Body of pancreas (tissue), 4 donors: ENCODE results near the gene TBC1D17. TPM values are rescaled to one million over a fixed set of nuclear protein-coding genes. Genes with fewer than 3 reads are reported as not detected.

Experiments
- ATAC-seq: fragments of 150-250 bp; one replicate; pipeline ENCODE4 v1.9.1; 2016
- DNase-seq, 4 donors: peaks; one replicate each; pipeline ENCODE4 v3.0.0-alpha.2; 2019
- H3K27ac ChIP-seq, 4 donors: fragments of 200-600 bp; sonication (generic); 1 replicate in 3 of 4; 2 replicates in 1 of 4; pipeline versions ENCODE4 v1.5.1 to v1.6.1; 2016 to 2019; ENCODE audit warnings: mild to moderate bottlenecking in 1 of 4, mixed read lengths in 1 of 4, moderate library complexity in 1 of 4
- H3K27me3 ChIP-seq, 2 donors: fragments of 200-600 bp; sonication (generic); one replicate each; pipeline ENCODE4 v1.6.0; 2016; ENCODE audit warnings: mild to moderate bottlenecking in 1 of 2
- H3K36me3 ChIP-seq, 2 donors: fragments of 200-600 bp; sonication (generic); replicated peaks in 1 of 2; 2 replicates each; pipeline ENCODE4 v1.5.1; 2016; ENCODE audit warnings: low read depth in 2 of 2; ENCODE audit not compliant: insufficient read depth in 1 of 2
- H3K4me1 ChIP-seq: fragments of 200-600 bp; sonication (generic); one replicate; pipeline ENCODE4 v1.6.0; 2016
- H3K4me3 ChIP-seq, 2 donors: fragments of 200-600 bp; sonication (generic); 1 replicate in 1 of 2; 2 replicates in 1 of 2; pipeline ENCODE4 v1.5.1; 2016 to 2019
- H3K9me3 ChIP-seq, 3 donors: fragments of 200-600 bp; sonication (generic); 1 replicate in 2 of 3; 2 replicates in 1 of 3; pipeline ENCODE4 v1.5.1; 2016
- CTCF ChIP-seq, 7 experiments: fragments of 450-650 bp in 4 of 7; fragments of 200-600 bp in 3 of 7; sonication (generic) in 3 of 7; IDR thresholded peaks; one replicate each; pipeline ENCODE4 v1.5.1; 2016 to 2019; ENCODE audit warnings: antibody characterized with exemption in 7 of 7
- POLR2A ChIP-seq, 3 donors: fragments of 450-650 bp; IDR thresholded peaks; one replicate each; pipeline ENCODE4 v1.6.1; 2016; ENCODE audit warnings: antibody characterized with exemption in 3 of 3, mild to moderate bottlenecking in 2 of 3
- WGBS, 2 donors: methylation state at CpG; one replicate each; pipeline ENCODE4 v1.1.5; 2017; 5-methylcytosine and 5-hydroxymethylcytosine counted together
- intact Hi-C: fragments of 100-400 bp; cut with DNase I; formaldehyde crosslinking; loops from one replicate; pipeline ENCODE4 v1.15.1; 2023
- total RNA-seq, 2 donors: library from RNA; depleted of rRNA; stranded (reverse); fragments of >200 nt; gene quantifications; one replicate each; pipeline ENCODE4 v1.1.0, GENCODE V29; 2016

TBC1D17 gene
- total RNA-seq, 2 donors from 2014 or later, result 25.9 to 37.6 TPM

- Histone ChIP-seq H3K27me3 (no peaks in the 10 kb centered on the region), H3K4me3 (no peak overlapping the region), H3K4me1 (peaks cover 24% of the 10 kb centered on the region), H3K9me3 (no peaks in the 10 kb centered on the region), H3K36me3 (peaks cover 15 to 20% of the 10 kb centered on the region in 2 donors), H3K27ac (no peak overlapping the region)
- intact Hi-C loops, result no loop called here
- TF ChIP-seq CTCF (IDR thresholded peaks at IDR 0.05) (peak in 2 of 7 experiments; percentile 8 to 14), POLR2A (IDR thresholded peaks at IDR 0.05) (no peak)
- 85 to 86% methylated on average over 33 to 40 of the region's 49 CpGs for WGBS, 2 donors
- ATAC-seq, result no peak
- DNase-seq, result peak in 2 of 4 donors; percentile 8 to 15
These were observed 14.9 kb upstream of the TBC1D17 start for GRCh38 chr19:49862391-49863253.

GRCh38 chr19:49863254-49863934, 14.1 kb upstream of the TBC1D17 start:
- intact Hi-C loops, result no loop called here
- Histone ChIP-seq H3K4me3 (no peak overlapping the region), H3K9me3 (no peaks in the 10 kb centered on the region), H3K4me1 (peaks cover 32% of the 10 kb centered on the region), H3K27me3 (no peaks in the 10 kb centered on the region), H3K27ac (no peak overlapping the region), H3K36me3 (peaks cover 14 to 17% of the 10 kb centered on the region in 2 donors)
- TF ChIP-seq CTCF (IDR thresholded peaks at IDR 0.05), result no peak
- no peak for TF ChIP-seq POLR2A (IDR thresholded peaks at IDR 0.05)
- ATAC-seq, result no peak
- 90 to 91% methylated on average over 23 to 24 of the region's 24 CpGs for WGBS, 2 donors
- DNase-seq, result peak in 2 of 4 donors; percentile 2 to 15

- no peak for ATAC-seq
- TF ChIP-seq POLR2A (IDR thresholded peaks at IDR 0.05), result no peak
- no peak for TF ChIP-seq CTCF (IDR thresholded peaks at IDR 0.05)
- 70 to 85% methylated on average over 3 to 17 of the region's 17 CpGs for WGBS, 2 donors
- intact Hi-C loops, result no loop called here
- Histone ChIP-seq H3K27ac (no peak overlapping the region), H3K36me3 (peaks cover 13 to 14% of the 10 kb centered on the region in 2 donors), H3K27me3 (no peaks in the 10 kb centered on the region), H3K4me1 (peaks cover 37% of the 10 kb centered on the region), H3K9me3 (no peaks in the 10 kb centered on the region), H3K4me3 (no peak overlapping the region)
- DNase-seq, result no peak
These were observed 13.6 kb upstream of the TBC1D17 start for GRCh38 chr19:49863935-49864320.

GRCh38 chr19:49864890-49865289, 12.6 kb upstream of the TBC1D17 start:
- 81 to 85% methylated on average over 11 to 13 of the region's 13 CpGs for WGBS, 2 donors
- TF ChIP-seq CTCF (IDR thresholded peaks at IDR 0.05) (no peak), POLR2A (IDR thresholded peaks at IDR 0.05) (no peak)
- H3K9me3 ChIP-seq, result no peaks in the 10 kb centered on the region
- H3K4me3 ChIP-seq, result no peak overlapping the region
- H3K27ac ChIP-seq, result peak overlapping the region in 2 of 4 donors; percentile 91 to 93
- peaks cover 42% of the 10 kb centered on the region for H3K4me1 ChIP-seq
- DNase-seq, result no peak
- no peak for ATAC-seq
- peaks cover 9 to 11% of the 10 kb centered on the region in 2 donors for H3K36me3 ChIP-seq
- H3K27me3 ChIP-seq, result no peaks in the 10 kb centered on the region
- intact Hi-C loops, result no loop called here
